Sigmoid colon (tissue), 7 donors: Measurements from ENCODE around the gene SLCO3A1. TPM values are rescaled to one million over a fixed set of nuclear protein-coding genes. Genes with fewer than 3 reads are reported as not detected.

ENCODE experiments used
- DNase-seq: peaks from one replicate; pipeline ENCODE4 v3.0.0-alpha.2; 2019
- H3K27ac ChIP-seq, 4 donors: fragments of 200-600 bp; sonication (generic); one replicate each; pipeline ENCODE4 v1.5.1; 2016 to 2019; ENCODE audit warnings: mild to moderate bottlenecking in 1 of 4
- H3K27me3 ChIP-seq, 3 donors: fragments of 200-600 bp; sonication (generic); one replicate each; pipeline ENCODE4 v1.5.1; 2019; ENCODE audit warnings: mild to moderate bottlenecking in 1 of 3
- H3K36me3 ChIP-seq, 4 donors: fragments of 200-600 bp; sonication (generic); one replicate each; pipeline ENCODE4 v1.5.1; 2016 to 2019
- H3K4me1 ChIP-seq, 4 donors: fragments of 200-600 bp; sonication (generic); one replicate each; pipeline ENCODE4 v1.5.1; 2017 to 2019
- H3K4me3 ChIP-seq, 4 donors: fragments of 200-600 bp; sonication (generic); one replicate each; pipeline ENCODE4 v1.5.1; 2017 to 2019; ENCODE audit warnings: mild to moderate bottlenecking in 2 of 4, moderate library complexity in 1 of 4
- H3K9me3 ChIP-seq, 4 donors: fragments of 200-600 bp in 3 of 4; sonication (generic) in 3 of 4; one replicate each; pipeline versions ENCODE4 v1.5.1 to v1.6.1; 2013 to 2019
- CTCF ChIP-seq, 4 experiments: fragments of 450-650 bp in 3 of 4; fragments of 200-600 bp in 1 of 4; IDR thresholded peaks; one replicate each; pipeline ENCODE4 v1.5.1; 2016 to 2019; ENCODE audit warnings: antibody characterized with exemption in 4 of 4, mild to moderate bottlenecking in 3 of 4, moderate library complexity in 2 of 4
- EP300 ChIP-seq, 4 donors: sonication (generic); formaldehyde crosslinking; IDR thresholded peaks; one replicate each; pipeline ENCODE4 v1.6.1; 2017; ENCODE audit warnings: antibody characterized with exemption in 4 of 4
- POLR2A ChIP-seq, 2 donors: fragments of 450-650 bp; IDR thresholded peaks; one replicate each; pipeline ENCODE4 v1.6.1; 2016; ENCODE audit warnings: antibody characterized with exemption in 2 of 2, mild to moderate bottlenecking in 2 of 2, moderate library complexity in 2 of 2
- POLR2AphosphoS5 ChIP-seq, 4 donors: sonication (generic); formaldehyde crosslinking; IDR thresholded peaks; one replicate each; pipeline ENCODE4 v1.6.1; 2017; ENCODE audit warnings: antibody characterized with exemption in 4 of 4
- WGBS, 2 donors: extraction: QIAGEN DNeasy Blood & Tissue Kit; methylation state at CpG; one replicate each; pipeline ENCODE4 v1.1.7; 2013; 5-methylcytosine and 5-hydroxymethylcytosine counted together
- intact Hi-C: fragments of 100-400 bp; cut with DNase I; formaldehyde crosslinking; loops from one replicate; pipeline ENCODE4 v1.15.1; 2023
- polyA plus RNA-seq, 3 donors: library from polyadenylated mRNA; stranded (reverse); fragments of 200-250 nt; gene quantifications; one replicate each; pipeline ENCODE4 v1.2.3, GENCODE V29; 2013
- total RNA-seq, 4 donors: library from RNA; depleted of rRNA; stranded (reverse); fragments of >200 nt; gene quantifications; one replicate each; pipeline ENCODE4 v1.1.0, GENCODE V29; 2016
- donor health status: healthy with polysubstance abuse.
- donor health status: Bipolar disorder and iron deficiency.
- donor health status: healthy.

The SLCO3A1 gene
- total and polyA plus RNA-seq, 7 donors, result 1.4 to 10.5 (median 4.6) TPM

- TF ChIP-seq EP300 (IDR thresholded peaks at IDR 0.05) (no peak), CTCF (IDR thresholded peaks at IDR 0.05) (no peak), POLR2A (IDR thresholded peaks at IDR 0.05) (no peak), POLR2AphosphoS5 (IDR thresholded peaks at IDR 0.05) (no peak)
- H3K4me3 ChIP-seq, result no peak overlapping the region
- no peaks in the 10 kb centered on the region for H3K9me3 ChIP-seq
- no peak for DNase-seq
- peaks cover 0 to 18% (median 9%) of the 10 kb centered on the region in 4 donors for H3K4me1 ChIP-seq
- H3K36me3 ChIP-seq, result no peaks in the 10 kb centered on the region
- no peaks in the 10 kb centered on the region for H3K27me3 ChIP-seq
- intact Hi-C loops, result no loop called here
- no peak overlapping the region for H3K27ac ChIP-seq
- 95 to 96% methylated on average over 8 of the region's 8 CpGs for WGBS, 2 donors
Observed at GRCh38 chr15:91949361-91949760, 95.9 kb downstream of the SLCO3A1 start.

- intact Hi-C loops, result no loop called here
- Histone ChIP-seq H3K36me3 (no peaks in the 10 kb centered on the region), H3K9me3 (no peaks in the 10 kb centered on the region), H3K4me1 (peaks cover 0 to 18% (median 9%) of the 10 kb centered on the region in 4 donors), H3K27ac (no peak overlapping the region), H3K4me3 (no peak overlapping the region), H3K27me3 (no peaks in the 10 kb centered on the region)
- no peak for TF ChIP-seq CTCF (IDR thresholded peaks at IDR 0.05)
- no peak for DNase-seq
- 87 to 93% methylated on average over 4 of the region's 4 CpGs for WGBS, 2 donors
Observed at GRCh38 chr15:91950054-91950453, 96.5 kb downstream of the SLCO3A1 start.

- DNase-seq, result no peak
- Histone ChIP-seq H3K9me3 (no peaks in the 10 kb centered on the region), H3K27ac (no peak overlapping the region), H3K4me1 (peaks cover 0 to 18% (median 9%) of the 10 kb centered on the region in 4 donors), H3K36me3 (no peaks in the 10 kb centered on the region), H3K27me3 (no peaks in the 10 kb centered on the region), H3K4me3 (no peak overlapping the region)
- TF ChIP-seq CTCF (IDR thresholded peaks at IDR 0.05) (no peak), POLR2A (IDR thresholded peaks at IDR 0.05) (no peak), EP300 (IDR thresholded peaks at IDR 0.05) (no peak), POLR2AphosphoS5 (IDR thresholded peaks at IDR 0.05) (no peak)
- intact Hi-C loops, result no loop called here
- WGBS, 2 donors, result 63 to 87% methylated on average over 2 of the region's 2 CpGs
Observed at GRCh38 chr15:91950631-91951329, 97.3 kb downstream of the SLCO3A1 start.

- DNase-seq, result no peak
- Histone ChIP-seq H3K27ac (no peak overlapping the region), H3K36me3 (no peaks in the 10 kb centered on the region), H3K4me1 (peaks cover 0 to 12% (median 8%) of the 10 kb centered on the region in 4 donors), H3K4me3 (no peak overlapping the region), H3K9me3 (no peaks in the 10 kb centered on the region), H3K27me3 (no peaks in the 10 kb centered on the region)
- intact Hi-C loops, result no loop called here
- 11 to 71% methylated on average over 1 of the region's 1 CpG for WGBS, 2 donors
- TF ChIP-seq EP300 (IDR thresholded peaks at IDR 0.05) (no peak), POLR2AphosphoS5 (IDR thresholded peaks at IDR 0.05) (no peak), POLR2A (IDR thresholded peaks at IDR 0.05) (no peak), CTCF (IDR thresholded peaks at IDR 0.05) (no peak)
Observed at GRCh38 chr15:91952216-91952615, 98.7 kb downstream of the SLCO3A1 start.

- Histone ChIP-seq H3K4me1 (peaks cover 0 to 7% (median 2%) of the 10 kb centered on the region in 4 donors), H3K27ac (no peak overlapping the region), H3K36me3 (no peaks in the 10 kb centered on the region), H3K27me3 (no peaks in the 10 kb centered on the region), H3K9me3 (no peaks in the 10 kb centered on the region), H3K4me3 (no peak overlapping the region)
- intact Hi-C loops, result no loop called here
- no peak for TF ChIP-seq EP300 (IDR thresholded peaks at IDR 0.05)
- no peak for TF ChIP-seq POLR2AphosphoS5 (IDR thresholded peaks at IDR 0.05)
- TF ChIP-seq POLR2A (IDR thresholded peaks at IDR 0.05), result no peak
- no peak for TF ChIP-seq CTCF (IDR thresholded peaks at IDR 0.05)
- WGBS, 2 donors, result 25 to 74% methylated on average over 7 of the region's 7 CpGs
- no peak for DNase-seq
Observed at GRCh38 chr15:91953432-91953831, 99.9 kb downstream of the SLCO3A1 start.
